Adipocyte (in vitro differentiated cells): Measurements from ENCODE around the gene ATP2C1.
"Not testable (repeated sequence)": the region's sequence is repeated elsewhere in the genome, so short reads cannot be mapped to it uniquely, and the experiment has no call there.

Source experiments
- DNase-seq: peaks from one replicate; pipeline ENCODE4 v3.0.0-alpha.2; 2015; ENCODE audit warnings: low read depth
- H3K27me3 ChIP-seq: replicated peaks from 2 replicates; pipeline ENCODE4 v1.7.0; 2013; ENCODE audit warnings: mild to moderate bottlenecking, low read length, moderate library complexity; ENCODE audit not compliant: control insufficient read depth, insufficient read depth
- H3K36me3 ChIP-seq: 2 replicates; pipeline ENCODE4 v1.7.0; 2013; ENCODE audit warnings: low read length, mild to moderate bottlenecking, moderate library complexity; ENCODE audit not compliant: control insufficient read depth, insufficient read depth, severe bottlenecking
- H3K4me1 ChIP-seq: 2 replicates; pipeline ENCODE4 v1.7.0; 2013; ENCODE audit warnings: mild to moderate bottlenecking, low read length, moderate library complexity; ENCODE audit not compliant: control insufficient read depth, insufficient read depth
- H3K4me3 ChIP-seq: 2 replicates; pipeline ENCODE4 v1.7.0; 2013; ENCODE audit warnings: mild to moderate bottlenecking, low read length, moderate library complexity
- H3K9ac ChIP-seq: 2 replicates; pipeline ENCODE4 v1.7.0; 2013; ENCODE audit warnings: mild to moderate bottlenecking, low read length, moderate library complexity
- H3K9me3 ChIP-seq: 2 replicates; pipeline ENCODE4 v1.7.0; 2013; ENCODE audit warnings: mild to moderate bottlenecking, low read length, moderate library complexity; ENCODE audit not compliant: control insufficient read depth

Gene ATP2C1

DNA sequence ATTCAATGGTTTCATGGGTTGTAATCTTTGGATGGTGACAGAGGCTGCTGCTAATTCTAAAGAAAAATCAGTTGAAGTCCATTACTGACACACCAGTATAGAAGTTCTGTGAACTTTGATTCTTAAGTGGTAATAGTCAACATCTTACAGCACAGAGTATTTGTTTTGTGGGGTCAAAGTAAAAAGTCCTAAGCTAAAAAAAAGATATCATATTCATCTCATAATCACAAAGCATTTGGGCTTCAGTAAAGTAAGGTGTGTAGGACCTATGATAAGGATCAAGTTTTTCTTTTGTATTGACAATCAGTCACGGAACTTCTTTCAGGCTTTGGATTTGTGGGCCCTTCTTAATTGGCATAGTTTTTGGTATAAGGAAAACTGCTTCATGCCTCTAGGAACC lies 131.7 kb downstream of the ATP2C1 start:
- Histone ChIP-seq H3K4me3 (peak overlapping the region; percentile 96), H3K9me3 (no peaks in the 10 kb centered on the region), H3K36me3 (no peaks in the 10 kb centered on the region), H3K9ac (no peak overlapping the region), H3K4me1 (peaks cover 17% of the 10 kb centered on the region), H3K27me3 (no peaks in the 10 kb centered on the region)
- DNase-seq = no peak

DNA sequence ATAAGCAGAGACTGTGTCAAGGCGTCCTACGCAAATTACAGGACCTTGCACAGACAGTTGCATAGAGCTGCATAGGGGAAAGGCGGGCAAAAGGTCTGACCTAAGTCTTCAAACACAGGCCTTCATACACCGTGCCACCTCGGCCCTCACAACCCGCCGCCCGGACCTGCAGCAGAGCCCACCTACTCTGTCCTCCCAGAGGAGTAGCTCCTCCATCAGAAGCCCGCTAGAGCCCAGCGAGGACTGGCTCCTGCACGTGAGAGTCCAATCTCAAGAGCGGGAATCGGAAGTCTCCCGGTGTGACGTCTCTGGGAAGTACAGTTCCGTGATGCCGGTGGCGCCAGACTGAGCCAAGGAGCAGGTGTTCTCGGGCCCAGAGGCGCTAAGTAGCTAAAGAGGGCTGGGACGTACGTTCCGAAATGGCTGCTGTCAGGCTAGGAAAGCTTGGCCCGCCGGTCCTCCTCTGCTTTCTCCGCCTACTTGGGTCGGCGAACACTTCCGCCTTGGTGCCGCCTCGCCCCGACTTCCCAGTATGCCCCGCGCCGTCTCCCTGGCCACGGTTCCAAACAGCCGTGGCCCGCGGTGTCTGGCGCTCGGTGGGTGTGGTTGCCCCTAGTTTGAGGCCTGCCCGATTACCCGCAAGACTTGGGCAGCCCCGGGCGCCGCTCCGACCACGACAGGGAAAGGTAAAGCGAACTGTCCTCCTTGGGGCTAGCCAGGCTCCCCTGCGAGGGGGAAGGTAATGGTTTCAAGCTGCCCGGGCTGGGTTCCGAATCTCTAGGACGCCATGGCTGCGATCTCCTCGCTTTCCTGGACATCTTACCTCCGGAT lies 132.7 kb downstream of the ATP2C1 start, which contains the start of the genes ASTE1 and NEK11:
ASTE1 (minus strand) TSS at position 505 of the 831 bp plus-strand sequence. CDS start 1,519 bp downstream, outside the sequence.
NEK11 (plus strand) TSS at position 557 of the 831 bp plus-strand sequence. CDS start 2,832 bp downstream, outside the sequence.
- Histone ChIP-seq H3K36me3 (no peaks in the 10 kb centered on the region), H3K4me3 (peak within 1 kb of the TSS; percentile 96), H3K4me1 (peaks cover 17% of the 10 kb centered on the region), H3K9me3 (no peaks in the 10 kb centered on the region), H3K9ac (peak within 1 kb of the TSS; percentile 92), H3K27me3 (no peaks in the 10 kb centered on the region)
- peak; percentile 96 for DNase-seq

DNA sequence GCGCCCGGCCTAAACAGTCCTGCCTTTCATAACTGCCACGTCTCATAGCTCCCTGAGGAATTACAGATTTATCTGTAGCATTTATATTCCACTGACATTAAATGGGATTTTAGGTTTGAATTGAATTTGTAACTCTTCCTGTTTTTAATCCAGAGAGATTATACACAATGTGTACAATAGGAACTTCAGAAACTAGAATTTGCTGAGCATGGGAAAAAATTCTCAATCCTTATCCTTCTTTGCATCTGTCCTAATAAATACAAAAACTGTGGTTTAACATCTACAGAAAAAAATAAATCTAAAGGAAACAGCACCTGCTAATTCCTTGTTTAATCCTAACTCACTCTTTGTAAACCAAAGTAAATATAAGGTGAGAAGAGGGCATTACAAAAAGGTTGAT lies 135.0 kb downstream of the ATP2C1 start:
- Histone ChIP-seq H3K4me3 (no peak overlapping the region), H3K4me1 (peaks cover 17% of the 10 kb centered on the region), H3K36me3 (no peaks in the 10 kb centered on the region), H3K9me3 (no peaks in the 10 kb centered on the region), H3K27me3 (no peaks in the 10 kb centered on the region), H3K9ac (no peak overlapping the region)
- DNase-seq = no peak

DNA sequence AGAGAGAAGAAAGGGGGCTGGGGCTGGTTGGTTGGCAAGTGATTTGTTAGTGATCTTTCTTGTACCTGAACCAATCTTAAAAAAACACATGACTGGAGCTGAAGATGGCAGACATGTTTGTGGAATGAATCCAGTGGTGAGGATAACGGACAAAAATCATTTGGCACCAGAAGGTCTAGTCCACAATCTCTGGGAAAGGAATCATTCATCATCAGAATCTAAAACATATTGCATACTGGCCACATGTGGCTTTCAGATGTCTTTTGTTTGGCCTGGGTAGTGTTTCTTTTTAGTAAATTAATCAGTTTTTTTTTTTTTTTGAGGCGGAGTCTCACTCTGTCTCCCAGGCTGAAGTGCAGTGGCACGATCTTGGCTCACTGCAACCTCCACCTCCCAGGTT lies 137.8 kb downstream of the ATP2C1 start:
- no peak for DNase-seq
- Histone ChIP-seq H3K27me3 (no peaks in the 10 kb centered on the region), H3K36me3 (no peaks in the 10 kb centered on the region), H3K9me3 (no peaks in the 10 kb centered on the region), H3K9ac (no peak overlapping the region), H3K4me1 (peaks cover 19% of the 10 kb centered on the region), H3K4me3 (no peak overlapping the region)

DNA sequence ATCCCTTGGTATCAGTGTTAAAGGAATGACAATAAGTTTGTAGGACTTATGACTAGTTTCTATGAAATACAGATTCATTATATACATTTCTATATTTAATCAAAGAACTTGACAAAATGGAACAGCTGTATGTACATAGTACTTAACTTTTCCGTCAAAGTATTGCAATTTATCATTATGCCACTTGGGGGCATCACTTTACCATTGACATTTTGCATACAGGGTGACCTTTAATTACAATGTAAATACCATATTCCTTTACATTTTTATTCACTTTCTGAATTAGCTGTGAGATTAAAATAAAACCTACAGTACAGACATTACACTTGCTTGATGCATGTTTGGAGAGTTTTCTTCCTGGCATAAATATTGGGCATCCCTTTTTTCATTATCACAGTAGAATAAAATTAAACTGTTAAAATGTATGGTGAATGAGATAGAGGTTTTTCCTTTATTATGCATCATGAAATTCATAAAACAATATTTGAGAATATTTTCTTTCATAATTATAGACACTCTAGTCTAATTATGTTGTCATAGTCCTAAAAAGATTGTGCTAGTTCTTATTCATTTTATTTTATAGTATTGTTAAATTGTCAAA lies 139.7 kb downstream of the ATP2C1 start:
- H3K4me1 ChIP-seq = peaks cover 19% of the 10 kb centered on the region
- H3K36me3 ChIP-seq = no peaks in the 10 kb centered on the region
- no peaks in the 10 kb centered on the region for H3K9me3 ChIP-seq
- H3K9ac ChIP-seq = no peak overlapping the region
- DNase-seq = peak; percentile 78
- no peaks in the 10 kb centered on the region for H3K27me3 ChIP-seq
- no peak overlapping the region for H3K4me3 ChIP-seq

DNA sequence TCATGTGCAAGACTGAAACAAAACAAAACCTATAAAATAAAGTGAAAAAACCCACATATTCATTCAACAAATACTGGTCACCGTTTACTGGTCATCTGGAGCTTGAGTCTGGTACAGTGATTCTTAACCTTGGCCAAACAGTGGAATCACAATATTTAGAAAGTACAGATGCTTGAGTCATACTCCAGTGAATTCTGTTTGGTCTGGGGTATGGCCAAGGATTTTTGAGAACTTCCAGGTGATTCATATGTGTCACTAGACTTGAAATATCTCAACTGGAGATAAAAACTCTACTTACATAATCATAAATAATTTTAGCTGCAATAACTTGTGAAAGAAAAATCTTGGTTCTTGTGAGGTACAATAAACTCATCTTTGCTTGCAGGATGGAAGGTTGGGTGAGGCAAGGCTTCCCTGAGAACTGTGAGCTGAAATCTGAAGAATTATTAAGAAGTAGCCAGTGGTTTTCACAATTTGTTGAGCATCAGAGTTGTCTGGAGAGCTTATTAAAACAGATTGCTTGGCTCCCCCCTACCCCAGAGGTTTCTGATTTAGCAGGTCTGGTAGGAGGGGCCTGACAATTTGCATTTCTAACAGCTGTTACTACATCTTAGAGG lies 142.4 kb downstream of the ATP2C1 start:
- peak; percentile 52 for DNase-seq
- H3K9ac ChIP-seq = no peak overlapping the region
- H3K4me1 ChIP-seq = peaks cover 19% of the 10 kb centered on the region

DNA sequence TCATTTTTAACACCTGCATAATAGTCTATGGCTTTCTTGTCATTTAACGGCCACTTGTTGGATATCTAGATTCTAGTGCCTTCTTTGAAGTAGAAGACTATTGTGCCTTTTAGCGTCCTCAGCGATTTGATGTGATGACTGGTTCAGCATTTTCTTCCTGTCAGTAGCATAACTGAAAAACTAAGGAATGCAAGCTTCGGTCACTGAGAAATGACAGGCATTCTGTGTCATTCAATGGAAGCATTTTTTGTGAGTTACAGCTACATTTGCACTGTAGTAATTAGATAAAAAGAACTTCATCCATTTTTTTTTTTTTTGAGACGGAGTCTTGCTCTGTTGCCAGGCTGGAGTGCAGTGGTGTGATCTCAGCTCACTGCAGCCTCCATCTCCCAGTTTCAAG lies 143.1 kb downstream of the ATP2C1 start:
- Histone ChIP-seq H3K9ac (no peak overlapping the region), H3K4me3 (no peak overlapping the region), H3K27me3 (no peaks in the 10 kb centered on the region), H3K9me3 (no peaks in the 10 kb centered on the region), H3K4me1 (peaks cover 19% of the 10 kb centered on the region), H3K36me3 (no peaks in the 10 kb centered on the region)
- peak; percentile 30 for DNase-seq

More for the DNA sequence above, 142.4 kb downstream of the ATP2C1 start:
- H3K9me3 ChIP-seq = no peaks in the 10 kb centered on the region
- H3K36me3 ChIP-seq = no peaks in the 10 kb centered on the region
- no peak overlapping the region for H3K4me3 ChIP-seq
- no peaks in the 10 kb centered on the region for H3K27me3 ChIP-seq

DNA sequence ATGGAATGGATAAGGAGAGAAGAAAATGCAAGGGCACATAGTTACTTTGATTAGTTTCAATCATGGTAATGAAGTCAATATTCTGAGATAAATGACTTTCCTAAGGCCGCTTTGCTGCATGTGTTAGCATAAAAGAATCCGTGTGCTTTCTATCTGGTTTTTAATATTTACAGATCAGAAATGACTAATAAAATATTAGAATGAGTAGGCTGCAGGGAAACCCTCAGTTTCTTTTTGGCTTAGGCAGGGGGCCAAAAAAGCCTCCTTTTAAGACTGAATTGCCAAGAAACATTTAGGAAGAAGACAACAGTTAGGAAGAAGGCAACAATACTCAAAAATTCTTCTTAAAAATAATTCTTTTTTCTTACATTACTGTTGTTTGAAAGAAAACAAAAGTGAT lies 144.4 kb downstream of the ATP2C1 start:
- DNase-seq = no peak
- no peaks in the 10 kb centered on the region for H3K36me3 ChIP-seq
- H3K9me3 ChIP-seq = no peaks in the 10 kb centered on the region
- H3K9ac ChIP-seq = no peak overlapping the region
- H3K27me3 ChIP-seq = no peaks in the 10 kb centered on the region
- peak overlapping the region; percentile 19 for H3K4me3 ChIP-seq
- peaks cover 19% of the 10 kb centered on the region for H3K4me1 ChIP-seq

DNA sequence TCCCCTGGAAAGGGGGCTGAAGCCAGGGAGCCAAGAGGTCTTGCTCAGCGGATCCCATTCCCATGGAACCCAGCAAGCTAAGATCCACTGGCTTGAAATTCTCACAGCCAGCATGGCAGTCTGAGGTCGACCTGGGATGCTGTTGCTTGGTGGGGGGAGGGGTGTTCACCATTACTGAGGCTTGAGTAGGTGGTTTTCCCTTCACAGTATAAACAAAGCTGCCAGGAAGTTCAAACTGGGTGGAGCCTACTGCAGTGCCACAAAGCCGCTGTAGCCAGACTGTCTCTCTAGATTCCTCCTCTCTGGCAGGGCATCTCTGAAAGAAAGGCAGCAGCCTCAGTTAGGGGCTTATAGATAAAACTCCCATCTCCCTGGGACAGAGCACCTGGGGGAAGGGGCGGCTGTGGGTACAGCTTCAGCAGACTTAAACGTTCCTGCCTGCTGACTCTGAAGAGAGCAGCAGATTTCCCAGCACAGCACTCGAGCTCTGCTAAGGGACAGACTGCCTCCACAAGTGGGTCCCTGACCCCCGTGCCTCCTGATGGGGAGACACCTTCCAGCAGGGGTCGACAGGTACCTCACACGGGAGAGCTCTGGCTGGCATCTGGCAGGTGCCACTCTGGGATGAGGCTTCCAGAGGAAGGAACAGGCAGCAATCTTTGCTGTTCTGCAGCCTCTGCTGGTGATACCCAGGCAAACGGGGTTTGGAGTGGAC lies 148.5 kb downstream of the ATP2C1 start:
- H3K9ac ChIP-seq, H3K36me3 ChIP-seq, DNase-seq, H3K4me1 ChIP-seq, H3K27me3 ChIP-seq, H3K4me3 ChIP-seq, H3K9me3 ChIP-seq: not testable (repeated sequence)

DNA sequence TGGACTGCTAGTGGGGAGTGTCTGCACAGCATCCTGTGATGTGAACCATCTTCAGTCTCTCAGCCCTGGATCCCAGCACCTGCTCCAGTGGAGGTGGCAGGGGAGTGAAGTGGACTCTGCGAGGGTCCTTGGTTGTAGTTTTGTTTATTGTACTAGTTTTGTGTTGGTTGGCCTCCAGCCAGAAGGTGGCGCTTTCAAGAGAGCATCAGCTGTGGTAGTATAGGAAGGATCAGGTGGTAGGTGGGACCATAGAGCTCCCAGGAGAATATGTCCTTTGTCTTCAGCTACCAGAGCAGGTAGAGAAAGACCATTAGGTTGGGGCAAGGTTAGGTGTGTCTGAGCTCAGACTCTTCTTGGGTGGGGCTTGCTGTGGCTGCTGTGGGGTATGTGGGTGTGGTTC lies 153.7 kb downstream of the ATP2C1 start:
- H3K27me3 ChIP-seq = no peaks in the 10 kb centered on the region
- peaks cover 5% of the 10 kb centered on the region for H3K4me1 ChIP-seq
- H3K9me3 ChIP-seq = peaks cover 3% of the 10 kb centered on the region
- no peak overlapping the region for H3K4me3 ChIP-seq
- no peak for DNase-seq
- H3K36me3 ChIP-seq = no peaks in the 10 kb centered on the region
- no peak overlapping the region for H3K9ac ChIP-seq

DNA sequence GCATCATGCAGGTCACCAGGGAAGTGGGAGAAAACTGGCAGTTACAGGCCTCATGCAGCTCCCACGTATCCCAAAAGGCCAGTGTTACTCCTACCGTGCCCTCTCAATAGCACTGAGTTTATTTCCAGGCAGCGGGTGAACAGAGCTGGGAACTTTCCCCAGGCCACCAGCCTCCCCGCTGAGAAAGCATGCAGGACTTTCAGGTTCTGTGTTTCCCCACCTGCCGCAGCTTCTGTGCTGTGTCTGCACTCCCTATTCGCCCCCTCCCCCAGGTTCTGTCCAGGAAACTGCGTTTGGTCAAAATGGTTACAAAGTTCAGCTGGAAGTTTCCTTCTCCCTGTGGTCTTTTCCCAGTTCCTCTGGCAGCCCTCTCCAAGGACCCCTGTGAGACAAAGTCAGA lies 154.1 kb downstream of the ATP2C1 start:
- Histone ChIP-seq H3K27me3 (no peaks in the 10 kb centered on the region), H3K4me1 (peaks cover 9% of the 10 kb centered on the region), H3K9ac (no peak overlapping the region), H3K9me3 (peaks cover 3% of the 10 kb centered on the region), H3K4me3 (no peak overlapping the region), H3K36me3 (no peaks in the 10 kb centered on the region)
- no peak for DNase-seq
